HepG2 (cell line): Measurements from ENCODE around the gene USP1. TPM values are rescaled to one million over a fixed set of nuclear protein-coding genes. Genes with fewer than 3 reads are reported as not detected.

Experiments used
- CC2D1A ChIP-seq: sonication (generic); formaldehyde crosslinking; IDR thresholded peaks from 2 replicates; pipeline ENCODE4 v1.8.1; 2023; ENCODE audit warnings: mild to moderate bottlenecking, missing genetic modification reagents
- FOXM1 ChIP-seq: sonication (generic); formaldehyde crosslinking; IDR thresholded peaks from 2 replicates; pipeline ENCODE4 v1.5.0; 2020; ENCODE audit warnings: missing genetic modification reagents
- GATAD2A ChIP-seq: IDR thresholded peaks from 2 replicates; pipeline ENCODE4 v1.6.1; 2016
- PCBP2 ChIP-seq: fragments of 200-400 bp; formaldehyde crosslinking; optimal IDR thresholded peaks from 2 replicates; pipeline ENCODE3; 2018; ENCODE audit warnings: low read length, low read depth; ENCODE audit not compliant: poor library complexity, severe bottlenecking
- POLR2G ChIP-seq: fragments of 200-400 bp; formaldehyde crosslinking; IDR thresholded peaks from 2 replicates; pipeline ENCODE4 v1.6.1; 2018; ENCODE audit warnings: mild to moderate bottlenecking, low read depth, low read length, moderate library complexity
- PREB ChIP-seq: sonication (generic); formaldehyde crosslinking; IDR thresholded peaks from 2 replicates; pipeline ENCODE4 v1.4.0; 2020; ENCODE audit warnings: missing genetic modification reagents
- SRY ChIP-seq: sonication (generic); formaldehyde crosslinking; IDR thresholded peaks from 2 replicates; pipeline ENCODE4 v1.8.0; 2022; ENCODE audit warnings: mild to moderate bottlenecking, missing genetic modification reagents
- TEAD2 ChIP-seq: sonication (generic); formaldehyde crosslinking; IDR thresholded peaks from 2 replicates; pipeline ENCODE4 v1.9.0; 2021; ENCODE audit warnings: missing genetic modification reagents
- THAP11 ChIP-seq: IDR thresholded peaks from 2 replicates; pipeline ENCODE4 v1.6.1; 2016; ENCODE audit warnings: missing biosample characterization, missing genetic modification reagents
- ZNF10 ChIP-seq: sonication (generic); formaldehyde crosslinking; IDR thresholded peaks from 2 replicates; pipeline ENCODE4 v1.4.0; 2020; ENCODE audit warnings: mild to moderate bottlenecking, low read depth, missing genetic modification reagents, borderline replicate concordance
- ZNF124 ChIP-seq: sonication (generic); formaldehyde crosslinking; IDR thresholded peaks from 2 replicates; pipeline ENCODE4 v1.4.0; 2020; ENCODE audit warnings: missing genetic modification reagents
- ZNF17 ChIP-seq: sonication (generic); formaldehyde crosslinking; IDR thresholded peaks from 2 replicates; pipeline ENCODE4 v1.5.0; 2020; ENCODE audit warnings: mild to moderate bottlenecking, missing genetic modification reagents
- ZNF251 ChIP-seq: sonication (generic); formaldehyde crosslinking; IDR thresholded peaks from 2 replicates; pipeline ENCODE4 v1.9.0; 2021; ENCODE audit warnings: mild to moderate bottlenecking, missing genetic modification reagents
- ZNF281 ChIP-seq: sonication (generic); formaldehyde crosslinking; IDR thresholded peaks from 2 replicates; pipeline ENCODE4 v1.4.0; 2020; ENCODE audit warnings: missing genetic modification reagents, borderline replicate concordance
- ZNF496 ChIP-seq: sonication (generic); formaldehyde crosslinking; IDR thresholded peaks from 2 replicates; pipeline ENCODE4 v1.8.1; 2023; ENCODE audit warnings: mild to moderate bottlenecking, moderate library complexity, missing genetic modification reagents; ENCODE audit not compliant: insufficient replicate concordance
- ZNF841 ChIP-seq: sonication (generic); formaldehyde crosslinking; IDR thresholded peaks from 2 replicates; pipeline ENCODE4 v1.8.1; 2023; ENCODE audit warnings: missing genetic modification reagents, borderline replicate concordance
- ZSCAN5A ChIP-seq: sonication (generic); formaldehyde crosslinking; IDR thresholded peaks from 2 replicates; pipeline ENCODE4 v1.8.0; 2022; ENCODE audit warnings: mild to moderate bottlenecking, missing genetic modification reagents, borderline replicate concordance
- polyA plus RNA-seq, 8 experiments: library from polyadenylated mRNA; depleted of rRNA in 3 of 8; stranded (reverse) in 7 of 8; unstranded in 1 of 8; fragments of >200 nt; fragmentation: Illumina TruSeq in 4 of 8; extraction: Trizol in 4 of 8; gene quantifications; 2 replicates each; pipeline versions ENCODE4 v1.2.1 to v1.2.3, GENCODE V29; 2011 to 2016; ENCODE audit warnings: low read depth in 4 of 8, missing spikeins in 1 of 8, mixed read lengths in 1 of 8; ENCODE audit not compliant: insufficient read depth in 1 of 8
- total RNA-seq, 5 experiments: library from RNA; depleted of rRNA; stranded (reverse); fragments of >200 nt; fragmentation: Illumina TruSeq; extraction: Trizol; gene quantifications; 2 replicates each; pipeline ENCODE4 v1.2.3, GENCODE V29; 2016; ENCODE audit warnings: low read depth in 1 of 5
- TF ChIP-seq, protein P1 (sequence below): sonication (generic); formaldehyde crosslinking; IDR thresholded peaks from 2 replicates; pipeline ENCODE4 v1.8.1; 2023; ENCODE audit warnings: mild to moderate bottlenecking, missing genetic modification reagents
- TF ChIP-seq, protein P2 (sequence below): sonication (generic); formaldehyde crosslinking; IDR thresholded peaks from 2 replicates; pipeline ENCODE4 v1.5.0; 2020; ENCODE audit warnings: missing genetic modification reagents
- TF ChIP-seq, protein P3 (sequence below): sonication (generic); formaldehyde crosslinking; conservative IDR thresholded peaks from 2 replicates; pipeline ENCODE4 v1.5.0; 2020; ENCODE audit warnings: missing genetic modification reagents

The USP1 gene
- total and polyA plus RNA-seq, 2 of the 13 experiments (the other 11 are each of a cell fraction or from before 2014, with no cell fraction given), result 9.0 to 64.6 TPM

- TF ChIP-seq, protein P1, sequence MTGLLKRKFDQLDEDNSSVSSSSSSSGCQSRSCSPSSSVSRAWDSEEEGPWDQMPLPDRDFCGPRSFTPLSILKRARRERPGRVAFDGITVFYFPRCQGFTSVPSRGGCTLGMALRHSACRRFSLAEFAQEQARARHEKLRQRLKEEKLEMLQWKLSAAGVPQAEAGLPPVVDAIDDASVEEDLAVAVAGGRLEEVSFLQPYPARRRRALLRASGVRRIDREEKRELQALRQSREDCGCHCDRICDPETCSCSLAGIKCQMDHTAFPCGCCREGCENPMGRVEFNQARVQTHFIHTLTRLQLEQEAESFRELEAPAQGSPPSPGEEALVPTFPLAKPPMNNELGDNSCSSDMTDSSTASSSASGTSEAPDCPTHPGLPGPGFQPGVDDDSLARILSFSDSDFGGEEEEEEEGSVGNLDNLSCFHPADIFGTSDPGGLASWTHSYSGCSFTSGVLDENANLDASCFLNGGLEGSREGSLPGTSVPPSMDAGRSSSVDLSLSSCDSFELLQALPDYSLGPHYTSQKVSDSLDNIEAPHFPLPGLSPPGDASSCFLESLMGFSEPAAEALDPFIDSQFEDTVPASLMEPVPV, result peak; percentile 62; the same call in 1 of the 2 replicates
- peak; percentile 40; the same call in 1 of the 2 replicates for TF ChIP-seq ZNF281 (CRISPR knock-in tag)
- no peak for TF ChIP-seq FOXM1 (CRISPR knock-in tag)
- no peak for TF ChIP-seq ZNF496 (CRISPR knock-in tag)
- TF ChIP-seq ZSCAN5A (CRISPR knock-in tag), result peak; percentile 91
- TF ChIP-seq TEAD2 (CRISPR knock-in tag), result no peak
- TF ChIP-seq SRY (CRISPR knock-in tag), result peak; percentile 46; the same call in 1 of the 2 replicates
- no peak for TF ChIP-seq PREB (CRISPR knock-in tag)
- TF ChIP-seq POLR2G, result peak; percentile 43; the same call in 1 of the 2 replicates
- TF ChIP-seq ZNF17 (CRISPR knock-in tag), result no peak
- TF ChIP-seq, protein P2, sequence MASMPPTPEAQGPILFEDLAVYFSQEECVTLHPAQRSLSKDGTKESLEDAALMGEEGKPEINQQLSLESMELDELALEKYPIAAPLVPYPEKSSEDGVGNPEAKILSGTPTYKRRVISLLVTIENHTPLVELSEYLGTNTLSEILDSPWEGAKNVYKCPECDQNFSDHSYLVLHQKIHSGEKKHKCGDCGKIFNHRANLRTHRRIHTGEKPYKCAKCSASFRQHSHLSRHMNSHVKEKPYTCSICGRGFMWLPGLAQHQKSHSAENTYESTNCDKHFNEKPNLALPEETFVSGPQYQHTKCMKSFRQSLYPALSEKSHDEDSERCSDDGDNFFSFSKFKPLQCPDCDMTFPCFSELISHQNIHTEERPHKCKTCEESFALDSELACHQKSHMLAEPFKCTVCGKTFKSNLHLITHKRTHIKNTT, result no peak
- no peak for TF ChIP-seq PCBP2
- TF ChIP-seq THAP11 (CRISPR knock-in tag), result peak; percentile 82
- peak; percentile 90 for TF ChIP-seq GATAD2A (CRISPR knock-in tag)
- no peak for TF ChIP-seq ZNF10 (CRISPR knock-in tag)
- TF ChIP-seq ZNF251, result no peak
- no peak for TF ChIP-seq ZNF841 (CRISPR knock-in tag)
- TF ChIP-seq, protein P3, sequence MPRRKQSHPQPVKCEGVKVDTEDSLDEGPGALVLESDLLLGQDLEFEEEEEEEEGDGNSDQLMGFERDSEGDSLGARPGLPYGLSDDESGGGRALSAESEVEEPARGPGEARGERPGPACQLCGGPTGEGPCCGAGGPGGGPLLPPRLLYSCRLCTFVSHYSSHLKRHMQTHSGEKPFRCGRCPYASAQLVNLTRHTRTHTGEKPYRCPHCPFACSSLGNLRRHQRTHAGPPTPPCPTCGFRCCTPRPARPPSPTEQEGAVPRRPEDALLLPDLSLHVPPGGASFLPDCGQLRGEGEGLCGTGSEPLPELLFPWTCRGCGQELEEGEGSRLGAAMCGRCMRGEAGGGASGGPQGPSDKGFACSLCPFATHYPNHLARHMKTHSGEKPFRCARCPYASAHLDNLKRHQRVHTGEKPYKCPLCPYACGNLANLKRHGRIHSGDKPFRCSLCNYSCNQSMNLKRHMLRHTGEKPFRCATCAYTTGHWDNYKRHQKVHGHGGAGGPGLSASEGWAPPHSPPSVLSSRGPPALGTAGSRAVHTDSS (CRISPR knock-in tag), result no peak
- TF ChIP-seq ZNF124 (CRISPR knock-in tag), result peak; percentile 77; the same call in 1 of the 2 replicates
- TF ChIP-seq CC2D1A (CRISPR knock-in tag), result no peak
Observed at GRCh38 chr1:62423580-62424242, 13.1 kb upstream of the USP1 start (continued).
